H1 (cell line): ENCODE data around the gene KRT80. TPM values are rescaled to one million over a fixed set of nuclear protein-coding genes. Genes with fewer than 3 reads are reported as not detected.

Source experiments
- CBX5 ChIP-seq: fragments of 300-800, 300-1000 bp; sonication (generic); IDR thresholded peaks from 2 replicates; pipeline ENCODE4 v1.7.1; 2016; ENCODE audit warnings: antibody characterized with exemption, low read length, low read depth
- CHD2 ChIP-seq: IDR thresholded peaks from 2 replicates; pipeline ENCODE4 v1.6.1; 2012; ENCODE audit warnings: low read length, improper control_type of control experiment
- CTCF ChIP-seq, 3 experiments: IDR thresholded peaks; 1 replicate in 2 of 3; 2 replicates in 1 of 3; pipeline versions ENCODE4 v1.5.1 to v1.6.1; 2011; ENCODE audit warnings: low read length in 3 of 3, mild to moderate bottlenecking in 3 of 3, inconsistent platforms in 2 of 3, low read depth in 1 of 3, moderate library complexity in 1 of 3; ENCODE audit not compliant: insufficient read depth in 1 of 3; ENCODE audit errors: control extremely low read depth in 1 of 3
- HDAC2 ChIP-seq, 2 experiments: fragments of 300-600 bp in 1 of 2; sonication (generic) in 1 of 2; IDR thresholded peaks; 2 replicates each; pipeline ENCODE4 v1.6.1; 2011 to 2012; ENCODE audit warnings: low read depth in 2 of 2, low read length in 2 of 2, mild to moderate bottlenecking in 2 of 2, moderate library complexity in 2 of 2, borderline replicate concordance in 1 of 2, inconsistent platforms in 1 of 2
- JUN ChIP-seq: IDR thresholded peaks from 2 replicates; pipeline ENCODE4 v1.6.1; 2011; ENCODE audit warnings: low read depth, mild to moderate bottlenecking, improper control_type of control experiment, low read length
- MAFK ChIP-seq: IDR thresholded peaks from 2 replicates; pipeline ENCODE4 v1.6.1; 2012; ENCODE audit warnings: low read depth, mild to moderate bottlenecking, improper control_type of control experiment, low read length
- MAX ChIP-seq: IDR thresholded peaks from 2 replicates; pipeline ENCODE4 v1.6.1; 2012; ENCODE audit warnings: inconsistent platforms
- NRF1 ChIP-seq: IDR thresholded peaks from 2 replicates; pipeline ENCODE4 v1.6.1; 2011; ENCODE audit warnings: mild to moderate bottlenecking, low read depth, low read length, improper control_type of control experiment
- SAP30 ChIP-seq: fragments of 300-600 bp; sonication (generic); IDR thresholded peaks from 2 replicates; pipeline ENCODE4 v1.7.1; 2012; ENCODE audit warnings: low read length, moderate library complexity, mild to moderate bottlenecking, inconsistent platforms; ENCODE audit not compliant: insufficient read depth, insufficient replicate concordance
- SIX5 ChIP-seq: IDR thresholded peaks from 2 replicates; pipeline ENCODE4 v1.6.1; 2011; ENCODE audit warnings: mild to moderate bottlenecking, low read depth, low read length
- polyA plus RNA-seq, 7 experiments: library from polyadenylated mRNA; depleted of rRNA in 3 of 7; stranded (reverse) in 5 of 7; unstranded in 2 of 7; fragments of >200 nt in 5 of 7; fragments of 200-250 nt in 2 of 7; gene quantifications; 1 replicate in 5 of 7; 2 replicates in 1 of 7; 4 replicates in 1 of 7; pipeline versions ENCODE4 v1.2.1 to v1.2.3, GENCODE V29; 2011 to 2013; ENCODE audit warnings: missing spikeins in 2 of 7, mixed read lengths in 2 of 7
- total RNA-seq: library from RNA; stranded (reverse); fragmentation: NEBNext Ultra II Directional; extraction: Animal tissue kit (Norgen Biotek cat#: 25700); gene quantifications from 2 replicates; pipeline ENCODE4 v1.2.1, GENCODE V29; 2021

The KRT80 gene
- total and polyA plus RNA-seq, 2 of the 8 experiments (the other 6 are each of a cell fraction or from before 2014, with no cell fraction given), result 0.05 TPM; not detected in 1

- TF ChIP-seq MAX (no peak), CTCF (IDR thresholded peaks at IDR 0.05; ENCODE audit: control extremely low read depth in 1 of 3, insufficient read depth in 1 of 3, low read depth in 1 of 3, low read length in 3 of 3) (no peak), CHD2 (no peak), JUN (no peak), CBX5 (no peak), NRF1 (no peak), SIX5 (no peak), SAP30 (no peak), MAFK (no peak), HDAC2 (IDR thresholded peaks at IDR 0.05; ENCODE audit: borderline replicate concordance in 1 of 2, low read depth in 2 of 2, low read length in 2 of 2) (no peak)
These were observed 46.4 kb downstream of the KRT80 start (continued) for GRCh38 chr12:52145228-52146088.
